NCI-H2081 treated with DMSO at 0.1 percent for 48 hours (cell line): ENCODE data around the gene CCDC8.
"Not testable (repeated sequence)": the region's sequence is repeated elsewhere in the genome, so short reads cannot be mapped to it uniquely, and the experiment has no call there.

Experiments used
- DNase-seq: peaks from one replicate; lab custom pipeline; 2025; lab: John Stamatoyannopoulos, UW

Gene CCDC8

GRCh38 chr19:46413262-46414031 lies at the start of gene CCDC8:
Gene CCDC8 (minus strand): TSS chr19:46413564. CDS start chr19:46412810, 754 bp downstream.
- DNase-seq, result no peak

GRCh38 chr19:46461537-46461936 lies 48.2 kb upstream of the CCDC8 start:
- DNase-seq, result no peak

- DNase-seq, result no peak
These were observed 47.6 kb upstream of the CCDC8 start for GRCh38 chr19:46460981-46461380.

- DNase-seq, result no peak
These were observed 46.7 kb upstream of the CCDC8 start for GRCh38 chr19:46460055-46460454.

GRCh38 chr19:46456930-46457329 lies 43.6 kb upstream of the CCDC8 start:
- DNase-seq, result no peak

- DNase-seq, result no peak
These were observed 40.9 kb upstream of the CCDC8 start for GRCh38 chr19:46454244-46454643.

GRCh38 chr19:46453661-46454060 lies 40.3 kb upstream of the CCDC8 start:
- no peak for DNase-seq

GRCh38 chr19:46452186-46452585 lies 38.8 kb upstream of the CCDC8 start:
- DNase-seq, result no peak

- no peak for DNase-seq
These were observed 38.0 kb upstream of the CCDC8 start for GRCh38 chr19:46451352-46451751.

- no peak for DNase-seq
These were observed 37.4 kb upstream of the CCDC8 start for GRCh38 chr19:46450737-46451136.

- no peak for DNase-seq
These were observed 35.9 kb upstream of the CCDC8 start for GRCh38 chr19:46449228-46449627.

GRCh38 chr19:46448601-46449000 lies 35.2 kb upstream of the CCDC8 start:
- no peak for DNase-seq

- no peak for DNase-seq
These were observed 34.5 kb upstream of the CCDC8 start for GRCh38 chr19:46447824-46448223.

- no peak for DNase-seq
These were observed 33.6 kb upstream of the CCDC8 start for GRCh38 chr19:46447006-46447405.

GRCh38 chr19:46446021-46446420 lies 32.7 kb upstream of the CCDC8 start:
- DNase-seq, result no peak

- no peak for DNase-seq
These were observed 29.6 kb upstream of the CCDC8 start for GRCh38 chr19:46442808-46443450.

- DNase-seq, result no peak
These were observed 28.5 kb upstream of the CCDC8 start for GRCh38 chr19:46441866-46442265.

GRCh38 chr19:46435689-46436088 lies 22.3 kb upstream of the CCDC8 start:
- not testable (repeated sequence) for DNase-seq

- no peak for DNase-seq
These were observed 21.6 kb upstream of the CCDC8 start for GRCh38 chr19:46435009-46435408.

GRCh38 chr19:46433470-46433869 lies 20.1 kb upstream of the CCDC8 start:
- DNase-seq, result not testable (repeated sequence)

GRCh38 chr19:46431824-46432223 lies 18.5 kb upstream of the CCDC8 start:
- DNase-seq, result no peak

- DNase-seq, result no peak
These were observed 16.6 kb upstream of the CCDC8 start for GRCh38 chr19:46429999-46430398.

- DNase-seq, result no peak
These were observed 15.1 kb upstream of the CCDC8 start, which contains the start of gene PNMA8C for GRCh38 chr19:46428239-46429135. Gene PNMA8C (minus strand): TSS chr19:46428936. CDS start chr19:46428359, 577 bp downstream.
